PC-3 (cell line): Measurements from ENCODE around the gene KCNQ1. TPM values are rescaled to one million over a fixed set of nuclear protein-coding genes. Genes with fewer than 3 reads are reported as not detected.
A peak's percentile ranks its signal among the peaks of the same experiment; 100 is the strongest.

ENCODE experiments used
- ATAC-seq: fragments of 200-7000 bp; cut with Tn5 transposase; 2 replicates; pipeline ENCODE4 v1.9.1; 2020; ENCODE audit warnings: mild to moderate bottlenecking, moderate library complexity
- BruUV-seq: library from RNA; stranded (reverse); fragments of 400-500 nt; replicated peaks from 2 replicates; lab custom pipeline; 2021; lab: Mats Ljungman, UMichigan
- CTCF ChIA-PET: fragments of 300-600 bp; sonication (Branson Sonifier 250); formaldehyde crosslinking; loops from one replicate; lab custom pipeline; 2022; ENCODE audit warnings: antibody characterized with exemption; lab: Charles Lee
- POLR2A ChIA-PET: fragments of 300-600 bp; sonication (Branson Sonifier 250); formaldehyde crosslinking; loops from one replicate; lab custom pipeline; 2022; ENCODE audit warnings: antibody characterized with exemption; ENCODE audit not compliant: unreplicated experiment; lab: Charles Lee
- DNase-seq: peaks from one replicate; pipeline ENCODE4 v3.0.0-alpha.2; 2015
- H2AFZ ChIP-seq: fragments of 300-600 bp; sonication (generic); 2 replicates; pipeline ENCODE4 v1.6.0; 2016; ENCODE audit warnings: antibody characterized with exemption, low read length
- H3F3A ChIP-seq: fragments of 300-600 bp; sonication (generic); one replicate; pipeline ENCODE4 v1.6.0; 2017; ENCODE audit warnings: antibody characterized with exemption, low read length, control low read depth, mild to moderate bottlenecking; ENCODE audit not compliant: unreplicated experiment
- H3K27ac ChIP-seq: fragments of 300-600 bp; sonication (generic); 2 replicates; pipeline ENCODE4 v1.5.1; 2016; ENCODE audit warnings: mild to moderate bottlenecking, low read length
- H3K27me3 ChIP-seq: fragments of 300-600 bp; sonication (generic); 2 replicates; pipeline ENCODE4 v1.6.1; 2016; ENCODE audit warnings: low read length, mixed read lengths
- H3K36me3 ChIP-seq: fragments of 300-600 bp; sonication (generic); 2 replicates; pipeline ENCODE4 v1.6.1; 2016; ENCODE audit warnings: low read depth, mixed run types, low read length, mixed read lengths
- H3K4me1 ChIP-seq: fragments of 300-600 bp; sonication (generic); 2 replicates; pipeline ENCODE4 v1.5.1; 2016; ENCODE audit warnings: low read length; ENCODE audit not compliant: insufficient read depth
- H3K4me2 ChIP-seq: fragments of 300-600 bp; sonication (generic); 2 replicates; pipeline ENCODE4 v1.6.0; 2016; ENCODE audit warnings: low read length
- H3K4me3 ChIP-seq: fragments of 300-600 bp; sonication (generic); 2 replicates; pipeline ENCODE4 v1.5.1; 2016; ENCODE audit warnings: mild to moderate bottlenecking, low read length, mixed read lengths
- H3K79me2 ChIP-seq: fragments of 300-600 bp; sonication (generic); 2 replicates; pipeline ENCODE4 v1.6.1; 2017; ENCODE audit warnings: low read length, mixed read lengths
- H3K9ac ChIP-seq: fragments of 300-600 bp; sonication (generic); 2 replicates; pipeline ENCODE4 v1.6.0; 2016; ENCODE audit warnings: mild to moderate bottlenecking, low read length
- H3K9me2 ChIP-seq: fragments of 300-600 bp; sonication (generic); replicated peaks from 2 replicates; pipeline ENCODE4 v1.6.1; 2016; ENCODE audit warnings: mixed run types, low read length, mixed read lengths
- H3K9me3 ChIP-seq: fragments of 300-600 bp; sonication (generic); 2 replicates; pipeline ENCODE4 v1.6.1; 2016; ENCODE audit warnings: low read length, mixed read lengths
- H4K20me1 ChIP-seq: fragments of 300-600 bp; sonication (generic); 2 replicates; pipeline ENCODE4 v1.6.1; 2016; ENCODE audit warnings: low read length, mixed read lengths
- EZH2 ChIP-seq: fragments of 300-600 bp; sonication (generic); IDR thresholded peaks from one replicate; pipeline ENCODE4 v1.6.1; 2017; ENCODE audit warnings: antibody characterized with exemption, mild to moderate bottlenecking, low read length; ENCODE audit not compliant: unreplicated experiment
- EZH2phosphoT487 ChIP-seq: fragments of 300-600 bp; sonication (generic); IDR thresholded peaks from 2 replicates; pipeline ENCODE4 v1.6.1; 2018; ENCODE audit warnings: mild to moderate bottlenecking, antibody characterized with exemption, low read length, borderline replicate concordance
- intact Hi-C: fragments of 100-400 bp; cut with micrococcal nuclease; formaldehyde crosslinking; loops from 2 replicates; pipeline ENCODE4 v1.9.0; 2023
- total RNA-seq: library from RNA; depleted of rRNA; stranded (reverse); fragments of >200 nt; gene quantifications from 2 replicates; pipeline ENCODE4 v1.2.3, GENCODE V29; 2014
- TF ChIP-seq, protein P1 (sequence below): fragments of 300-600 bp; sonication (generic); conservative IDR thresholded peaks from 2 replicates; pipeline ENCODE4 v1.5.1; 2017; ENCODE audit warnings: antibody characterized with exemption, low read depth, mild to moderate bottlenecking, low read length

KCNQ1 gene
- total RNA-seq, 1 experiment from 2014 or later = 0.40 TPM

DNA sequence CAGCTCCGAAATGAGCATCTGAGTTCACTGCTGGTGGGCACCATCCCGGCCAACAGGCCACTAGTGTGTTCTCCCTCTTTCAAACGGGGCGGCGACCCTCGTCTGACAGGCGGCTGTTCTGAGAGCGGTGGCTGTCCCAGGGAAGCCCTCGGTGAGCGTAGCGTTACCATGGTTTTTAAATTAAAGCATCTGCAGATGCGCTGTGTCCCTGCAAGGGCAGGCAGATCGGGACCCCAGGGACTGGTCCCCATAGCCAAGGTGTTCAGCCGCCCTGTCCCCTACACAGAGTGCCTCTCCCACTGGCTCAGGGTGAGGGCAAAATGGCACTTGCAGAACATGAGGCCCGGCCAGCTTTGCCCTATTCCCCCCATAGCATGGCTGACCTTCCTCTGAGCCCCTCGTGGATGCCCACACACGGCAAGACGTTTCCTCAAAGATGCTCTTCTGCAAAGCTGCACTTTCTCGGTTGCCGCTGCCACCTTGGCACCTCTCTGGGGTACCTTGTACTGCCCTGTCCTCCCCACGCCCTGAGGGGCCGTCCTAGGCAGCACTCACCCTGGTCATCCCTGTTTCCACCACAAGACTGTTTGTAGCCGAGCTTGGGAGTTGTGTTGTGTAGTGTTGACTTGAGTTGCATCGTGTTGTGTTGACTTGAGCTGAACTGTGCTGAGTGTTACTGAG lies 306.9 kb downstream of the KCNQ1 start:
- Histone ChIP-seq H3K79me2 (no peaks in the 10 kb centered on the region), H4K20me1 (no peaks in the 10 kb centered on the region), H3K9me2 (no peaks in the 10 kb centered on the region), H3K9me3 (no peaks in the 10 kb centered on the region), H3K4me3 (no peak overlapping the region), H3K4me1 (no peaks in the 10 kb centered on the region), H3K27ac (no peak overlapping the region), H3F3A (no peaks in the 10 kb centered on the region), H3K4me2 (no peak overlapping the region), H3K27me3 (no peaks in the 10 kb centered on the region), H2AFZ (no peak overlapping the region), H3K9ac (no peak overlapping the region), H3K36me3 (no peaks in the 10 kb centered on the region)
- DNase-seq (no peak), ATAC-seq (no peak)
- BruUV-seq = no TSS peak
- CTCF ChIA-PET = no interaction called here
- TF ChIP-seq EZH2phosphoT487 = no peak
- TF ChIP-seq EZH2 = no peak
- TF ChIP-seq, protein P1, sequence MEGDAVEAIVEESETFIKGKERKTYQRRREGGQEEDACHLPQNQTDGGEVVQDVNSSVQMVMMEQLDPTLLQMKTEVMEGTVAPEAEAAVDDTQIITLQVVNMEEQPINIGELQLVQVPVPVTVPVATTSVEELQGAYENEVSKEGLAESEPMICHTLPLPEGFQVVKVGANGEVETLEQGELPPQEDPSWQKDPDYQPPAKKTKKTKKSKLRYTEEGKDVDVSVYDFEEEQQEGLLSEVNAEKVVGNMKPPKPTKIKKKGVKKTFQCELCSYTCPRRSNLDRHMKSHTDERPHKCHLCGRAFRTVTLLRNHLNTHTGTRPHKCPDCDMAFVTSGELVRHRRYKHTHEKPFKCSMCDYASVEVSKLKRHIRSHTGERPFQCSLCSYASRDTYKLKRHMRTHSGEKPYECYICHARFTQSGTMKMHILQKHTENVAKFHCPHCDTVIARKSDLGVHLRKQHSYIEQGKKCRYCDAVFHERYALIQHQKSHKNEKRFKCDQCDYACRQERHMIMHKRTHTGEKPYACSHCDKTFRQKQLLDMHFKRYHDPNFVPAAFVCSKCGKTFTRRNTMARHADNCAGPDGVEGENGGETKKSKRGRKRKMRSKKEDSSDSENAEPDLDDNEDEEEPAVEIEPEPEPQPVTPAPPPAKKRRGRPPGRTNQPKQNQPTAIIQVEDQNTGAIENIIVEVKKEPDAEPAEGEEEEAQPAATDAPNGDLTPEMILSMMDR = no peak
- POLR2A ChIA-PET = no interaction called here
- intact Hi-C loops = no loop called here

DNA sequence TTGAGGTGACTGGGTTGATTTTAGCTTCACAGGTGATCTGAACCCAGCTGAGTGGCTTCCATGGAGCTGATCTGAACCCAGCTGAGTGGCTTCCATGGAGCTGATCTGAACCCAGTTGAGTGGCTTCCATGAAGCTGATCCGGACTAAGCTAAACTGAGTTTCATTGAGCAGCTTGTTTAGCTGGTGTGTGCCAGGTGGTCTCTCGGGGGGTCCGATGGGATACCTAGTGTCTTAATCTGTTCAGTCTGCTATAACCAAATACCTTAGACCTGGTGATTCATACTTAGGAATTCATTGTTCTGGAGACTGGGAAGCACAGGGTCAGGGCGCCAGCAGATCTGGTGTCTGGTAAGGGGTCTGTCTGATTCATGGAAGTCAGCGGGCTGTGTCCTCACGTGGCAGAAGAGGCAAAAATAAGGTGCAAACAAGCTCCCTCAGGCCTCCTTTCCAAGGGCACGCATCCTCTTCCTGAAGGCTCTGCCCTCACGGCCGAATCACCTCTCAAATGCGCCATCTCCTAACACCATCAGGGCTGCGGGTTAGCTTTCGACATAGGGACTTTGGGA lies 307.5 kb downstream of the KCNQ1 start:
- no peak overlapping the region for H3K4me2 ChIP-seq
- no peaks in the 10 kb centered on the region for H3K79me2 ChIP-seq
- no peaks in the 10 kb centered on the region for H3K9me3 ChIP-seq
- BruUV-seq = no TSS peak
- H3K9ac ChIP-seq = no peak overlapping the region
- no peaks in the 10 kb centered on the region for H3K9me2 ChIP-seq
- H2AFZ ChIP-seq = no peak overlapping the region
- H3K27me3 ChIP-seq = no peaks in the 10 kb centered on the region
- H3K27ac ChIP-seq = no peak overlapping the region
- no peaks in the 10 kb centered on the region for H3F3A ChIP-seq
- H3K4me3 ChIP-seq = no peak overlapping the region
- ChIA-PET POLR2A (no interaction called here), CTCF (no interaction called here)
- DNase-seq = peak; percentile 53
- H3K36me3 ChIP-seq = no peaks in the 10 kb centered on the region
- H3K4me1 ChIP-seq = no peaks in the 10 kb centered on the region
- TF ChIP-seq, protein P1 = no peak
- TF ChIP-seq EZH2phosphoT487 (no peak), EZH2 (no peak)
- H4K20me1 ChIP-seq = no peaks in the 10 kb centered on the region
- intact Hi-C loops = no loop called here
- ATAC-seq = peak; percentile 42; the same call in 1 of the 2 replicates

DNA sequence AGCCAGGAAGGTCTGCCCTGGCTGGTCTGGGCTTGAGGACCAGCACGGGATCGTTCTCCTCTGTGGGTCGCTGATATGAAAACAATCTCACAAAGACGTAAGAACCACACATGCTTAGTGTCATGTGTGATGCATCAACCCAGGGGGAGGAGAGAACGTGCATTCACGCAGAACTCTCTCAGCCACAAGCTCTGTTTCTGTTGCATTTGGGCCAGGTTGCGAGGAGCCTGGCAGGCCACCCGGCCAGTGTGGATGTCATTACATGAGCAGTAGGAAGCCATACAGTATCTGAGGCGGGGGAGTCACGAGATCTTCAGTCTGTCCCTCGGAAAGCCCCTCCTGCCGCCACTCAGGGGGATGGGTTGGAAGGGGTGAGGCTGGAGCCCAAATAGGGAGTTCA lies 308.1 kb downstream of the KCNQ1 start:
- TF ChIP-seq EZH2 (no peak), EZH2phosphoT487 (no peak)
- TF ChIP-seq, protein P1 = no peak
- Histone ChIP-seq H3K4me3 (no peak overlapping the region), H3K27me3 (no peaks in the 10 kb centered on the region), H3K27ac (no peak overlapping the region), H3K9me2 (no peaks in the 10 kb centered on the region), H3K9me3 (no peaks in the 10 kb centered on the region), H3K79me2 (no peaks in the 10 kb centered on the region), H2AFZ (no peak overlapping the region), H4K20me1 (no peaks in the 10 kb centered on the region), H3K9ac (no peak overlapping the region), H3K4me2 (no peak overlapping the region), H3F3A (no peaks in the 10 kb centered on the region), H3K36me3 (no peaks in the 10 kb centered on the region), H3K4me1 (no peaks in the 10 kb centered on the region)
- ChIA-PET POLR2A (no interaction called here), CTCF (no interaction called here)
- BruUV-seq = no TSS peak
- intact Hi-C loops = no loop called here
- ATAC-seq (no peak), DNase-seq (no peak)
